Loucy (cell line): ENCODE data around the gene BAAT.

Source experiments
- CTCF ChIP-seq: fragments of 200-600 bp; sonication (generic); conservative IDR thresholded peaks from 2 replicates; pipeline ENCODE4 v1.5.1; 2014; ENCODE audit warnings: mild to moderate bottlenecking, antibody characterized with exemption, low read length
- EZH2phosphoT487 ChIP-seq: fragments of 200-600 bp; IDR thresholded peaks from 2 replicates; pipeline ENCODE4 v1.6.1; 2018; ENCODE audit warnings: antibody characterized with exemption, mild to moderate bottlenecking, moderate library complexity, borderline replicate concordance

DNA sequence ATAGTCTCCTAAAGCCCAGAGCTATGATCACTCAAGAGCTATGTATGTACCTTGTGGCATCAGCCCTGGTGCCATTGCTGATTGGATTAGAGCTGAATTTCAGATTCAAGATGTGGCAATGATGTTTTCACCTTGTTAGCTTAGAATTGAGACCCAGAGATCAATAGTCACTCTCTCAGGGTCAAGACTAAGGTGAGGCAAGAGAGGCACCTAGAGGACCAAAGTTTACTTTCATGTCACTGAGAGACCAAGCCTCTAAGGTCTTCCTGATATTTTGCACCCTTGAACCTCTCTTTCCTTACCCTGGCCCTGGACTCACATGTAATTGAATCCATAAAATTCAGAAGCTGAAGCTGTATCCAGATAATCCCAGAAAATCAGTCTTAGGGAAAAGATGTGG lies 42.8 kb downstream of the BAAT start:
- TF ChIP-seq CTCF (no peak), EZH2phosphoT487 (no peak)
